Lower lobe of right lung (tissue), 2 donors: ENCODE measurements around the gene ACKR2. TPM values are rescaled to one million over a fixed set of nuclear protein-coding genes. Genes with fewer than 3 reads are reported as not detected.

ENCODE experiments used
- ATAC-seq, 2 donors: fragments of 200-7000 bp; cut with Tn5 transposase; one replicate each; pipeline ENCODE4 v1.9.1; 2020 to 2022; ENCODE audit warnings: mild to moderate bottlenecking in 2 of 2, moderate library complexity in 2 of 2
- DNase-seq: peaks from one replicate; pipeline ENCODE4 v3.0.0-alpha.2; 2020
- H3K27ac ChIP-seq: fragments of 200-600 bp; one replicate; pipeline ENCODE4 v1.8.0; 2022
- H3K27me3 ChIP-seq: fragments of 200-600 bp; one replicate; pipeline ENCODE4 v1.8.0; 2022; ENCODE audit warnings: low read depth
- H3K36me3 ChIP-seq: fragments of 200-600 bp; one replicate; pipeline ENCODE4 v1.8.0; 2022; ENCODE audit warnings: mild to moderate bottlenecking
- H3K4me1 ChIP-seq: fragments of 200-600 bp; one replicate; pipeline ENCODE4 v1.8.0; 2022
- H3K4me3 ChIP-seq: fragments of 200-600 bp; one replicate; pipeline ENCODE4 v1.8.0; 2022; ENCODE audit warnings: mild to moderate bottlenecking
- H3K9me3 ChIP-seq: fragments of 200-600 bp; one replicate; pipeline ENCODE4 v1.8.0; 2022
- intact Hi-C: fragments of 100-400 bp; cut with DNase I; formaldehyde crosslinking; loops from one replicate; pipeline ENCODE4 v1.11.0; 2022
- long read RNA-seq: library from polyadenylated mRNA; unstranded; transcript quantifications from one replicate; pipeline ENCODE4 v2.0.0, GENCODE V29; 2021
- total RNA-seq: library from RNA; stranded (reverse); fragmentation: NEBNext Ultra II Directional; extraction: Animal tissue kit (Norgen Biotek cat#: 25700); gene quantifications from one replicate; pipeline ENCODE4 v1.2.1, GENCODE V29; 2021
- TF ChIP-seq, protein P1 (sequence below): fragments of 200-600 bp; IDR thresholded peaks from one replicate; pipeline ENCODE4 v1.8.0; 2022; ENCODE audit warnings: antibody characterized with exemption, mild to moderate bottlenecking
- donor health status: DM: no; HTN: yes; CAD: no; lungs with severe emphysema.

ACKR2 gene, protein sequence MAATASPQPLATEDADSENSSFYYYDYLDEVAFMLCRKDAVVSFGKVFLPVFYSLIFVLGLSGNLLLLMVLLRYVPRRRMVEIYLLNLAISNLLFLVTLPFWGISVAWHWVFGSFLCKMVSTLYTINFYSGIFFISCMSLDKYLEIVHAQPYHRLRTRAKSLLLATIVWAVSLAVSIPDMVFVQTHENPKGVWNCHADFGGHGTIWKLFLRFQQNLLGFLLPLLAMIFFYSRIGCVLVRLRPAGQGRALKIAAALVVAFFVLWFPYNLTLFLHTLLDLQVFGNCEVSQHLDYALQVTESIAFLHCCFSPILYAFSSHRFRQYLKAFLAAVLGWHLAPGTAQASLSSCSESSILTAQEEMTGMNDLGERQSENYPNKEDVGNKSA
- total RNA-seq = 5.3 TPM
- long read RNA-seq, partial matches to known transcripts = 0 of 1 reads
- long read RNA-seq, other reads (novel, unspliced or antisense) = 1 of 1 reads

DNA sequence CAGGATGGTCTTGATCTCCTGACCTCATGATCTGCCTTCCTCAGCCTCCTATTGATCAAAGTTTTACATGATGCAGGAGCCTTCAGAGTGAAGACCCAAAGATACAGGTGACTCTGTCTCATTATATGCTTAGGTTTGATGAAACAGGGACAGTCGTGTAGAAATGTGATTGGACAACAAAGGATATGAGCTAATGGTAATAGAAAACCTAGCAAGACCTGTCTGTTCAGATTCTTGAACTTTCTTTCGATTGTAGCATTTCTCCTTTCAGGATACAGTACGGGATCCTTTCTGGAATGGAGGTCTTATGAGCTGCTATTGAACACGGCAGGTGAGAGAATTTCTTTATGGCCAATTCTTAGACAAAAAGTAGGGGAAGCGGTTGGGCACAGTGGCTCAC, at the start of gene ACKR2:
TSS of gene ACKR2 (plus strand) at position 244 of the 400 bp plus-strand sequence. CDS start 55,058 bp downstream, outside the sequence.
- intact Hi-C loops = no loop called here
- TF ChIP-seq, protein P1, sequence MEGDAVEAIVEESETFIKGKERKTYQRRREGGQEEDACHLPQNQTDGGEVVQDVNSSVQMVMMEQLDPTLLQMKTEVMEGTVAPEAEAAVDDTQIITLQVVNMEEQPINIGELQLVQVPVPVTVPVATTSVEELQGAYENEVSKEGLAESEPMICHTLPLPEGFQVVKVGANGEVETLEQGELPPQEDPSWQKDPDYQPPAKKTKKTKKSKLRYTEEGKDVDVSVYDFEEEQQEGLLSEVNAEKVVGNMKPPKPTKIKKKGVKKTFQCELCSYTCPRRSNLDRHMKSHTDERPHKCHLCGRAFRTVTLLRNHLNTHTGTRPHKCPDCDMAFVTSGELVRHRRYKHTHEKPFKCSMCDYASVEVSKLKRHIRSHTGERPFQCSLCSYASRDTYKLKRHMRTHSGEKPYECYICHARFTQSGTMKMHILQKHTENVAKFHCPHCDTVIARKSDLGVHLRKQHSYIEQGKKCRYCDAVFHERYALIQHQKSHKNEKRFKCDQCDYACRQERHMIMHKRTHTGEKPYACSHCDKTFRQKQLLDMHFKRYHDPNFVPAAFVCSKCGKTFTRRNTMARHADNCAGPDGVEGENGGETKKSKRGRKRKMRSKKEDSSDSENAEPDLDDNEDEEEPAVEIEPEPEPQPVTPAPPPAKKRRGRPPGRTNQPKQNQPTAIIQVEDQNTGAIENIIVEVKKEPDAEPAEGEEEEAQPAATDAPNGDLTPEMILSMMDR = no peak
- Histone ChIP-seq H3K27ac (no peak within 1 kb of the TSS), H3K4me3 (no peak within 1 kb of the TSS), H3K9me3 (no peaks in the 10 kb centered on the region), H3K36me3 (no peaks in the 10 kb centered on the region), H3K4me1 (peaks cover 8% of the 10 kb centered on the region), H3K27me3 (no peaks in the 10 kb centered on the region)
- ATAC-seq = no peak
- no peak for DNase-seq

DNA sequence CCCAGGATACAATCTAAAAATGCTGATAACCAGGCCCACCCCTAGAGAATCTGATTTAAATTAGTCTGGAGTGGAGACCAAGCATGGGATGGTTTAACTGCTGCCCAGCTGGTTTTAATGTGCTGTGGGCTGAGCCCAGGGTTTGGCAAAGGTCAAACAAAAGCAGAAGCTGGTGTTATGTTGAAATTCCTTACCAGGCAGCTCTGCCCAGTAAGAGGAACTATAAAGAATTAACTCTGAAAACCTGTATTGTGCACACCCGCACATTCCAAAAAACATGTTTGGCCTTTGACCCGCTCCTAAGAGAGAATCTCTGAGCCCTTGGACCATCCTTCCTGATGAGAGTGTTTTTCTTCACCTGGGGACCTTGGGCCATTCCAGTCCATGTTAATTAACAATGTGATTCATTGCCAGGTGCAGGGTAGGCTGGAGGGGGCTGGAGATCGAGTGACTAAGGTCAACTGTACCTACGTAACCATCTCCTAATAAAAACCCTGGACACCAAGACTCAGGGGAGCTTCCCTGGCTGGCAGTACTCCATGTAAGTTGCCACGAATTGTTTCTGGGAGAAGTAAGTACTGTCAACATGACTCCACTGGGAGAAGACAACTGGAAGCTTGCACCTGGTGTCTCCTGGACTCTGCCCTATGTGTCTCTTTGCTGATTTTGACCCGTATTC, 47.1 kb upstream of the ACKR2 start:
- no peaks in the 10 kb centered on the region for H3K36me3 ChIP-seq
- intact Hi-C loops = no loop called here
- no peak overlapping the region for H3K4me3 ChIP-seq
- TF ChIP-seq, protein P1 = no peak
- H3K9me3 ChIP-seq = no peaks in the 10 kb centered on the region
- peak overlapping the region; percentile 58 for H3K27ac ChIP-seq
- no peak for DNase-seq
- peaks cover 40% of the 10 kb centered on the region for H3K4me1 ChIP-seq
- peak; percentile 71 to 89 for ATAC-seq
- H3K27me3 ChIP-seq = no peaks in the 10 kb centered on the region

DNA sequence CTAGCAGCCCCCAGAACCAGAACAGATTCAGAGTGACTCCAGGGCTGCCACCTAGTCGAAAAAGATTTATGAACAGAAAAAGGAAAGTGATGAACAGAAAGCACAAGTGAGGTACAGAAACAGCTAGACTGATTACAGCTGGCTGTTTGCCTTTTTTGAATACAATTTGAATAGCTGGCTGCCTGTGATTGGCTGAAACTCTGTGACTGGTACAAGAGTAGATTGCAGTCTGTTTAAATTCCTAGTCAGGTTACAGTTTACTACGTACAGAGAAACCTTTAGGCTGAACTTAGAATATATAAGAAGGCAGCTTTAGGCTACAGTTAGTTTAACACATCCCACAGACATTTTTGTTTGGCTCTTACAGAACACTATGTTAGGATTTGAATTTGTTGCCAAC, 46.2 kb upstream of the ACKR2 start:
- TF ChIP-seq, protein P1 = no peak
- H3K27me3 ChIP-seq = no peaks in the 10 kb centered on the region
- no peaks in the 10 kb centered on the region for H3K9me3 ChIP-seq
- H3K4me1 ChIP-seq = peaks cover 40% of the 10 kb centered on the region
- H3K4me3 ChIP-seq = no peak overlapping the region
- H3K27ac ChIP-seq = peak overlapping the region; percentile 39
- intact Hi-C loops = no loop called here
- no peak for ATAC-seq
- H3K36me3 ChIP-seq = no peaks in the 10 kb centered on the region
- no peak for DNase-seq

DNA sequence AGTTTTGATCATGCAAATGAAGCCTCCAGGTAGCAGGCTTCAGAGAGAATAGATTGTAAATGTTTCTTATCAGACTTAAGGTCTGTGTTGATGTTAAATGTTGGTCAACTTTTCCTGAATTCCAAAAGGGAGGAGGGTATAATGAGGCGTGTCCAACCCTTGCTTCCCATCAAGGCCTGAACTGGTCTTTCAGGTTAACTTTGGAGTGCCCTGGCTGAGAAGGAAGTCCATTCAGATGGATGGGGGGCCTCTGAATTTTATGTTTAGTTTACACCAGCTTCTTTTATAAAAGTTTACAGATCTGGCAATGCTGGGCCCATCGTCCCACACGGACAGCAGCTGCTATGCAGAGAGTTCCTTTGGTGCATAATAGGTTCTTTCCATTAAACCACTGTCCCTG, 45.1 kb upstream of the ACKR2 start:
- TF ChIP-seq, protein P1 = no peak
- Histone ChIP-seq H3K36me3 (no peaks in the 10 kb centered on the region), H3K27ac (peak overlapping the region; percentile 39), H3K27me3 (no peaks in the 10 kb centered on the region), H3K4me3 (no peak overlapping the region), H3K4me1 (peaks cover 40% of the 10 kb centered on the region), H3K9me3 (no peaks in the 10 kb centered on the region)
- intact Hi-C loops = no loop called here
- peak; percentile 52 to 71 for ATAC-seq
- DNase-seq = no peak

DNA sequence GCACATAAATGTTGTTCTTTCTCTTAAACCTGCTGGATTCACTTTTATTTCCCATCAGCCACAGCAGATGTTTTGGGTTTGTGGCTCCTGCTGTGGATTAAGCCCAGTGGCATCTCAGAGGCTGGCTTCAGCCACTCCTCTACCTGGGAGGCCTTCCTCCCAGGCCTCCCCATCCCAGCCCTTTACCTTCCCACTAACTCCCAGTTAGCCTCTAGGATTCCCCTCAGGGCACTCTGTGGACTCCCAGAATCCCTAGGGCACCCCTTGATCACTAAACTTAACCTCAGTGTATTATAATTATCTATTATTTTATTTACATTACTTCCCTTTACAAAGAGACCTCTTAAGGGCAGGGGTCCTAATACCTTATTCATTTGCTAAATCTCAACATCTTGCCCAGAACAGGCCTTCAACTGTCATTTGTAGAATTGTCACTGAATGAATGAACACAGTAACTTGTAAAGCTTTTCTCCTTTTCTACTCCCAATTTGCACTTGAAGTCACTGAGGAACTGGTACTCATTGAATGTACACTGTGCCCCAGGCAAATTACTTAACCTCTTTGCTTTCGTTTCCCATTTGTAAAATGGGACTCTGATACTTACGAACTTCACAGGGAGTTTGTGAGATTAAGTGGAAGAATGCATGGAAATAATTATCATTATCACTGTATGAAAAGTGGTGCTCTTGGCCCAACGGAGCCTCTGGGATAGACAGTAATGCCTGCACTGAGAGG, 44.5 kb upstream of the ACKR2 start:
- TF ChIP-seq, protein P1 = no peak
- Histone ChIP-seq H3K4me1 (peaks cover 40% of the 10 kb centered on the region), H3K27ac (peak overlapping the region; percentile 39), H3K9me3 (no peaks in the 10 kb centered on the region), H3K27me3 (no peaks in the 10 kb centered on the region), H3K36me3 (no peaks in the 10 kb centered on the region), H3K4me3 (no peak overlapping the region)
- intact Hi-C loops = no loop called here
- DNase-seq (no peak), ATAC-seq (peak; percentile 15 to 27)
